HepG2 (cell line): Measurements from ENCODE around the gene CDH12. TPM values are rescaled to one million over a fixed set of nuclear protein-coding genes. Genes with fewer than 3 reads are reported as not detected.

Source experiments
- ARID2 ChIP-seq: sonication (generic); formaldehyde crosslinking; IDR thresholded peaks from 2 replicates; pipeline ENCODE4 v1.8.1; 2022; ENCODE audit warnings: mild to moderate bottlenecking, missing genetic modification reagents, borderline replicate concordance
- KMT2B ChIP-seq: IDR thresholded peaks from 2 replicates; pipeline ENCODE4 v1.6.1; 2016; ENCODE audit warnings: missing genetic modification reagents, missing compliant biosample characterization
- NFKB2 ChIP-seq: sonication (generic); formaldehyde crosslinking; IDR thresholded peaks from 2 replicates; pipeline ENCODE4 v1.4.0; 2020; ENCODE audit warnings: missing genetic modification reagents, borderline replicate concordance
- SIN3B ChIP-seq: fragments of 150-350 bp; IDR thresholded peaks from 2 replicates; pipeline ENCODE4 v1.6.1; 2014; ENCODE audit warnings: low read length
- SP5 ChIP-seq: IDR thresholded peaks from 2 replicates; pipeline ENCODE4 v1.6.1; 2016; ENCODE audit warnings: low read depth, borderline replicate concordance
- TEAD2 ChIP-seq: sonication (generic); formaldehyde crosslinking; IDR thresholded peaks from 2 replicates; pipeline ENCODE4 v1.9.0; 2021; ENCODE audit warnings: missing genetic modification reagents
- ZBTB4 ChIP-seq: sonication (generic); formaldehyde crosslinking; IDR thresholded peaks from 2 replicates; pipeline ENCODE4 v1.4.0; 2020; ENCODE audit warnings: missing genetic modification reagents, mild to moderate bottlenecking, borderline replicate concordance
- ZFP36L1 ChIP-seq: sonication (generic); formaldehyde crosslinking; IDR thresholded peaks from 2 replicates; pipeline ENCODE4 v1.8.0; 2022; ENCODE audit warnings: mild to moderate bottlenecking, missing genetic modification reagents, moderate library complexity
- ZMAT5 ChIP-seq: sonication (generic); formaldehyde crosslinking; IDR thresholded peaks from 2 replicates; pipeline ENCODE4 v1.5.0; 2020; ENCODE audit warnings: mild to moderate bottlenecking, low read depth, missing genetic modification reagents, borderline replicate concordance
- ZNF709 ChIP-seq: sonication (generic); formaldehyde crosslinking; IDR thresholded peaks from 2 replicates; pipeline ENCODE4 v1.5.0; 2020; ENCODE audit warnings: mild to moderate bottlenecking, missing genetic modification reagents
- ZUFSP ChIP-seq: sonication (generic); formaldehyde crosslinking; IDR thresholded peaks from 2 replicates; pipeline ENCODE4 v1.9.0; 2021; ENCODE audit warnings: missing genetic modification reagents, mild to moderate bottlenecking, borderline replicate concordance
- polyA plus RNA-seq, 8 experiments: library from polyadenylated mRNA; depleted of rRNA in 3 of 8; stranded (reverse) in 7 of 8; unstranded in 1 of 8; fragments of >200 nt; fragmentation: Illumina TruSeq in 4 of 8; extraction: Trizol in 4 of 8; gene quantifications; 2 replicates each; pipeline versions ENCODE4 v1.2.1 to v1.2.3, GENCODE V29; 2011 to 2016; ENCODE audit warnings: low read depth in 4 of 8, missing spikeins in 1 of 8, mixed read lengths in 1 of 8; ENCODE audit not compliant: insufficient read depth in 1 of 8
- total RNA-seq, 5 experiments: library from RNA; depleted of rRNA; stranded (reverse); fragments of >200 nt; fragmentation: Illumina TruSeq; extraction: Trizol; gene quantifications; 2 replicates each; pipeline ENCODE4 v1.2.3, GENCODE V29; 2016; ENCODE audit warnings: low read depth in 1 of 5

Gene CDH12
- total and polyA plus RNA-seq, 2 of the 13 experiments (the other 11 are each of a cell fraction or from before 2014, with no cell fraction given) = not detected

- TF ChIP-seq NFKB2 (no peak), KMT2B (CRISPR knock-in tag) (no peak), ZBTB4 (CRISPR knock-in tag) (no peak), ZFP36L1 (no peak), TEAD2 (CRISPR knock-in tag) (no peak), ZMAT5 (no peak), ZUFSP (CRISPR knock-in tag) (no peak), SP5 (CRISPR knock-in tag) (no peak), ARID2 (CRISPR knock-in tag) (no peak), SIN3B (no peak), ZNF709 (CRISPR knock-in tag) (no peak)
- TF ChIP-seq, all 625 proteins: peak for 0
Observed at GRCh38 chr5:22088517-22088916, 764.6 kb downstream of the CDH12 start (continued).
